Measurements from ENCODE around the gene AOPEP.

The AOPEP gene

DNA sequence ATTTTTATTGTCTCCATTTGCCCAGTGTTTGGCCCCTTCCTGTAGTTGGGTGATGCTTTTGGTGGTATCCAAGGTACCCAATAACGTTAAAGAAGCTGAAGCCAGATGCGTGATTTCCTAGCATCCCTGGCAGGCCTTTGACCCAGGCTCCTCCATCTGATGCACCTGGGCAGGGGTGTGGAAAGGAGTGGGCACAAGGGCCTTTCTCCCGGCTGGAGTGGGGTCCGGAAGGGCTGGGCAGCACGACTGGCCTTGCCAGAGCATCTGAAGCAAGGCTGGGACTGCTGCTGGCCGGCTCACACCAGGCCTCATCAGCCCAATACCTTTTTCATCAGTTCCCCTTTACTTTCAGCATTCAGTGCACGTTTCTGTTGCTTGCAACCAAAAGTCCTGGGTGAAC lies 370.8 kb downstream of the AOPEP start:
- DNase-seq (ENCODE audit: low spot score) = no peak

DNA sequence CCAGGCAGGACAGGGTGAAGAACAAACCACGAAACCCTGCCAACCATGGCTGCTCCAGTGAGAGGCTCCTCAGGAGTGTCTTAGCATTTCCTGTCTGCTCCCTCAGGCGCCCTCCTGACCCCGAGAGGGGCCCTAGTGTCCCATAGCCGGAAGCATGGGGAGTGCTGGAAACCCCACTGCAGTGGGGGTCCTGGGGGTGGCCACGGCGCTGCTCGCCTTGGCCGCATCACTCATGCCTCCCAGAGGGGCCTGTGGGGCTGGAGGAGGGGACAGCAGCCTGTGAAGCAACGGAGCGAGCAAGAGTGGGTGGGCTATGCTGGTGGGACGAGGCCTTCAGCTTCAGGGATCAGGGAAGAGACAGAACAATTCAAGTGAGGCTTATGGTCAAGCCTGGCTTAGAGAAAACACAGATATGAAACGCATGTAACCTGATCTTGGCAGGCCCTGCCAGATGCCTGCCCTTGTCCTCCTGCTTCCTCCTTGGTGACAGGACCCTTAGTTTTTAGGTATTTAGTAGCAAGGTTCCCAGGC lies 372.0 kb downstream of the AOPEP start:
- no peak for DNase-seq (ENCODE audit: low spot score)

GRCh38 chr9:95099321-95100070 lies 373.0 kb downstream of the AOPEP start:
- DNase-seq (ENCODE audit: low spot score) = no peak

GRCh38 chr9:95100071-95100627 lies 373.6 kb downstream of the AOPEP start:
- DNase-seq (ENCODE audit: low spot score) = no peak

- DNase-seq (ENCODE audit: low spot score) = no peak
These were observed 374.8 kb downstream of the AOPEP start for GRCh38 chr9:95101326-95101725.

DNA sequence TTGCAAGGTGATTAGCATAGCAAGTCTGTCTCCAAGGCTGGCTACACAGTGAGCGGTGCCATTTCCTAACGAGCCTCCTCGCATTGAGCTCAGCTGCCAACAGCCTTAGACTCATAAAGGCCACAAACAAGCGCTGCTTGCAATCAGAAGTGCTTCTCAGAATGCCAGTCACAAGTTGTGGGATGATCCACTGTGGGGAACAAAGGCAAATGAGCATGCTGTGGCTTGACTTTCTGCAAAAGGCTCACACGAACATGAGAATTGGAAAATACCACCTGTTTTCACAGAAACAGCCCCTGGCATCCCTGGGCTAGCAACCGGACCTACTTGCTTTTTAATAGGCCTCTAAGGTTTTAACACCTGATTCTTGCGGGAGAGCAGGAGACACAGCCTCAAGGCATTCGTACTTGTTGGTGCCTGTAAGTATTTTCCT lies 375.5 kb downstream of the AOPEP start:
- DNase-seq (ENCODE audit: low spot score) = no peak

GRCh38 chr9:95102572-95102971 lies 376.1 kb downstream of the AOPEP start:
- no peak for DNase-seq (ENCODE audit: low spot score)

DNA sequence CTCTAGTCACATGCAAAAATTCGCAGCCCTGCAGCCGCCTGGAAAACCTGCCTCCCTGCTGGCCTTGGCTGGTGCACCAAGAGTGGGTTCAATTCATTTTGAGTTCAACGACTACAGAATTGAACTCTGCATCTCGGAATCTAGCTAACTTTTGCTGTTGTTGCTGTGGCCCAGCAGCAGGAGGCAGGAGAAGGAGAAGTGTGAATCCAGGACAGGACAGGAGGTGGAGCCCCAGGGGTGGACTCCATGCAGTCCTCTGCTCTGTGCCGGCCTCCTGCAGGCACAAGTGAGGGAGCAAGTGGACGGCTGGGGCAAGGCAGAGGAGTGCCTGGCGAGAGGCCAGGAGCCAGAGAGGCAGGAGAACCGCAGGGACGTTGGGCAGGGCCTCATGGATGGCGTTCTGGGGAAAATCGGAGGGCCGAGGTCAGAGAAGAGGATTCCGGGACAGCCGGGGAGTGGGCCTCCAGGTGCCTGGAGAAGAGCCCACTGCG lies 376.8 kb downstream of the AOPEP start:
- no peak for DNase-seq (ENCODE audit: low spot score)

- no peak for DNase-seq (ENCODE audit: low spot score)
These were observed 377.5 kb downstream of the AOPEP start for GRCh38 chr9:95103871-95104580.

DNA sequence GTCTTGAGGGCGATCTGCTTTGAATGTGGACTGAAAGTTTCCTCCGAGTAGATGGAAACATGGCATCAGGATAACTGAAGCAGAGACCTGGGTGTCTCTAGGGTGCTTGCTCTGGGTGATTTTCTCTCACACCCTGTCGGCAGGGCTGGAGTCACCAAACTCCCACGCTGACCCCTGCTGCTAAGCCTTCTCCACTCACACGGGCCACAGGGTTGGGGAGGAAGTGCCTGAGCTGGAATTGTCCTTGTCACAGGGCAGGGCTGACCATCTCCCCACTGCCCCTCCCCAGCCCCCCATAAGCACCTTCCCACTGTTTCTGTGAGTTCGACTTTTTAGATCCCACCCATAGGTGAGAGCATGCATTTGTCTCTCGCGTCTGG lies 378.1 kb downstream of the AOPEP start:
- no peak for DNase-seq (ENCODE audit: low spot score)

DNA sequence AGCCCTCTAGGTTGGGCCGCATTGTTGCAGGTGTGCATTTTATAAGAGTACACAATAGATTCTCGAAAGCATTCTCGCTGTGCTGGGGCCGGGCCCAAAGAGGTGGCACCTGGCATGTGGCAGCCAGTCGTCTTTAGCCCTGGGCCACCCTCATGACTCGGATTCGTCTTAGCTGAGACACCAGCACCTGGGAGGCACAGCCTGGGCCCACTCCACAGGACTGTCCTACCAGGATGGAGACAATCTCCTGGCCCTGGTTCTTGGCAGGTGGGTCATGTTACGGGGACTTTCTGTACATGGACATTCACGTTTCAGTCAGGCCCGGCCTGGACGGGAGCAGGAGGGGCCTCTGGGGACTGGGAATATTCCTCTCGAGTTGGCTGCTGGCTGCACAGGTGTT lies 378.5 kb downstream of the AOPEP start:
- no peak for DNase-seq (ENCODE audit: low spot score)

DNA sequence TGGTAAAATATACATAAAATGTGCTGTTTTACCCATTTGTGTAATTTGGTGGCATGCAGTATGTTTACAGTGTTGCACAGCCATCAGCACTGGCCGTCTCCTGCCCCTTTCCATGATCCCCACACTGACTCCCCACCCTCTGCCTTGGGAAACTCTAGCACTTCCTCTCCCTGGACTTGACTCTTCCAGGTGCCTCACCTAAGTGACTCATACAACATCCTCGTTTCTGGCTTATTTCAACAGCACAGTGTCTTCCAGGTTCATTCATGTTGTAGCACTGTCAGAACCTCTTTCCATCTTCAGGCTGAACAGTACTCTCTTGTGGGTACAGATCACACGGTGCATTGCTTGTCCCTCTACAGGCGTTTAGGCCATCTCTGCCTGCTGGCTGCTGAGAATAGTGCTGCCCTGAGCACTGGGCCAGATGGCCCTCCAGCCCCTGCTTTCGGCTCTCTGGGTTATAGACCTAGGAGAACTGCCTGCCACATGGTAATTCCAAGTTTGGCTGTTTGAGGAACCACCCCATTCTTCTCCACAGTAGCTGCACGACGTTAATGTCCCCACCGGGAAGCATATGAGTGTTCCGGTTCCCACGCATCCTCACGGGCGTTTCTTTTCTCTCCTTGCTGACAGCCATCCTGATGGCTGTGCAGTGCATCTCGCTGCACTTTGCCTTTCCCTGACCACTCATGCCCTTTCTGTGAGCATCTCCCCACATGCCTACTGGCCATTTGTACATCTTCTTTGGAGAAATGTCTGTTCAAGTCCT lies 379.2 kb downstream of the AOPEP start:
- no peak for DNase-seq (ENCODE audit: low spot score)

GRCh38 chr9:95107001-95107749 lies 380.7 kb downstream of the AOPEP start:
- DNase-seq (ENCODE audit: low spot score) = no peak

DNA sequence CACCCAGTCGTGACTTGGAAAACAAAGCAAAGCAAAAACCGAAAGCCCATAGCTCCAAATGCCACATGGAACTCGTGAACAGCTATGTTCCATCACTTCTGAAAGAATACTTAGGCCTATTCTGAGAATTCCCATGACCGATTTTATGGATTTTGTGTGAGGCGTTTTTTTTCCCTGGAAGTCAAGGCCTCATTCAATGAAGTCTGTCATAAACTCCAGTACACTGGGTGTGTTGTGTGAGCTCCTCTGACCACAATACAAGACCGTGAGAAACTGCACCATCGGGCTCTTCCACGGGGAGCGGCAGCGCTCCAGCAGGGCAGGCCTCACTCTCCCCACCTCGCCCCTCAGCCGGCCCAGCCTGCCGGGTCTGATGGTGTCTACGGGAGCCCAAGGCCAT lies 381.5 kb downstream of the AOPEP start:
- DNase-seq (ENCODE audit: low spot score) = no peak

DNA sequence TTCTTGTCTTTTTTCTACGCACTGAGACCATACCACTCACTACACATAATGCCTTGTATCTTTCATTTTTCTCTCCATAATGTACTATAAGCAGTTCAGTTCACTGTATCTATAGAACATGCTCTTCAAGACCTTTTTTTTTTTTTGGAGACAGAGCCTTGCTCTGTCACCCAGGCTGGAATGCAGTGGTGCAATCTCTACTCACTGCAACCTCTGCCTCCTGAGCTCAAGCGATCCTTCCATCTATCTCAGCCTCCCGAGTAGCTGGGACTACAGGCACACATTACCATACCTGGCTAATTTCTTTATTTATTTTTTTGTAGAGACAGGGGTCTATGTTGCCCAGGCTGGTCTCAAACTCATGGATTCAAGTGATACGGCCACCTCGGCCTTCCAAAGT lies 382.3 kb downstream of the AOPEP start:
- no peak for DNase-seq (ENCODE audit: low spot score)

GRCh38 chr9:95109456-95109855 lies 383.0 kb downstream of the AOPEP start:
- no peak for DNase-seq (ENCODE audit: low spot score)

- DNase-seq (ENCODE audit: low spot score) = no peak
These were observed 384.5 kb downstream of the AOPEP start for GRCh38 chr9:95110921-95111525.

DNA sequence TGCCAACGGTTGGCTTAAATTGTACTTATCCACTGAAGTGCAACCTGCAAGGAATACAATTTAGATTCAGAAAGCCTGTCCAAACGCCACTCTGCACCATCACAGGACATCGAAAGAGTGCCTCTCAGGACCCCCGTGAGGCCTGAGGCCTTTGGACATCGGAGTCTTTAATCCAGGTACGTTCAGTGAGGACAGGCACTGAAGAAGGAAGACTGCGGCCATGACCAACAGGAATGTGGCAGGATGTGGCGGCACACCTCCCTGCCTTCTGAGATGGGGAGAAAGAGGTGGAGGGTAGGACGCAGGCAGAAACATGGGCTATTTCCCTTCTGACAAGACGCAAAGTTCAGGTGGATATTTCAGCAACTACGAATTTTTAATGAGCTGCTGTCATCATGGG lies 385.2 kb downstream of the AOPEP start:
- DNase-seq (ENCODE audit: low spot score) = no peak

- no peak for DNase-seq (ENCODE audit: low spot score)
These were observed 386.2 kb downstream of the AOPEP start for GRCh38 chr9:95112436-95113280.

GRCh38 chr9:95115104-95115503 lies 388.6 kb downstream of the AOPEP start:
- DNase-seq (ENCODE audit: low spot score) = no peak

Data from iPS-NIHi11 (cell line).